Activated T-cell treated with anti-CD3 and anti-CD28 coated beads, Interleukin-2, amount 50 U/mL, for 24 hours (primary cell): ENCODE measurements around the gene IFI27.

Experiments
- DNase-seq: peaks from one replicate; pipeline ENCODE4 v3.0.0-alpha.2; 2020
- H3K27ac Mint-ChIP-seq: 2 replicates; pipeline ENCODE4 v1.8.0; 2020; ENCODE audit warnings: mild to moderate bottlenecking, mixed read lengths
- H3K27me3 Mint-ChIP-seq: 2 replicates; pipeline ENCODE4 v1.8.0; 2020; ENCODE audit warnings: mixed read lengths
- H3K36me3 Mint-ChIP-seq: 2 replicates; pipeline ENCODE4 v1.8.0; 2020; ENCODE audit warnings: low read depth, mixed read lengths
- H3K4me1 Mint-ChIP-seq: 2 replicates; pipeline ENCODE4 v1.8.0; 2020; ENCODE audit warnings: low read depth, mixed read lengths
- H3K4me3 Mint-ChIP-seq: 2 replicates; pipeline ENCODE4 v1.8.0; 2020; ENCODE audit warnings: mild to moderate bottlenecking, moderate library complexity, mixed read lengths
- H3K9me3 Mint-ChIP-seq: 2 replicates; pipeline ENCODE4 v1.8.0; 2020; ENCODE audit warnings: mixed read lengths

IFI27 gene

GRCh38 chr14:94089479-94089878 is 21.1 kb upstream of the IFI27 start:
- H3K27ac Mint-ChIP-seq = no peak overlapping the region
- DNase-seq = no peak
- no peaks in the 10 kb centered on the region for H3K36me3 Mint-ChIP-seq

GRCh38 chr14:94093418-94093817 is 17.1 kb upstream of the IFI27 start:
- Mint-ChIP-seq H3K4me3 (no peak overlapping the region), H3K9me3 (no peaks in the 10 kb centered on the region)
- no peak for DNase-seq

More at GRCh38 chr14:94089479-94089878, 21.1 kb upstream of the IFI27 start:
- no peaks in the 10 kb centered on the region for H3K9me3 Mint-ChIP-seq
- H3K27me3 Mint-ChIP-seq = no peaks in the 10 kb centered on the region
- H3K4me1 Mint-ChIP-seq = no peaks in the 10 kb centered on the region
- no peak overlapping the region for H3K4me3 Mint-ChIP-seq

GRCh38 chr14:94097091-94097490 is 13.4 kb upstream of the IFI27 start:
- DNase-seq = no peak
- Mint-ChIP-seq H3K9me3 (no peaks in the 10 kb centered on the region), H3K27ac (no peak overlapping the region), H3K4me1 (no peaks in the 10 kb centered on the region), H3K27me3 (no peaks in the 10 kb centered on the region), H3K4me3 (no peak overlapping the region), H3K36me3 (peaks cover 8% of the 10 kb centered on the region)

More at GRCh38 chr14:94093418-94093817, 17.1 kb upstream of the IFI27 start:
- no peak overlapping the region for H3K27ac Mint-ChIP-seq
- no peaks in the 10 kb centered on the region for H3K27me3 Mint-ChIP-seq
- no peaks in the 10 kb centered on the region for H3K4me1 Mint-ChIP-seq
- peaks cover 8% of the 10 kb centered on the region for H3K36me3 Mint-ChIP-seq

- Mint-ChIP-seq H3K36me3 (peaks cover 8% of the 10 kb centered on the region), H3K27ac (no peak overlapping the region), H3K4me1 (no peaks in the 10 kb centered on the region), H3K9me3 (no peaks in the 10 kb centered on the region), H3K4me3 (no peak overlapping the region), H3K27me3 (no peaks in the 10 kb centered on the region)
- no peak for DNase-seq
Observed at GRCh38 chr14:94098326-94098992, 12.1 kb upstream of the IFI27 start.

- no peak for DNase-seq
- Mint-ChIP-seq H3K9me3 (no peaks in the 10 kb centered on the region), H3K27ac (no peak overlapping the region), H3K4me1 (no peaks in the 10 kb centered on the region), H3K27me3 (no peaks in the 10 kb centered on the region), H3K4me3 (no peak overlapping the region), H3K36me3 (peaks cover 8% of the 10 kb centered on the region)
Observed at GRCh38 chr14:94099006-94099405, 11.5 kb upstream of the IFI27 start.

- no peak for DNase-seq
- H3K36me3 Mint-ChIP-seq = peaks cover 8% of the 10 kb centered on the region
- H3K4me1 Mint-ChIP-seq = no peaks in the 10 kb centered on the region
- no peak overlapping the region for H3K27ac Mint-ChIP-seq
- no peaks in the 10 kb centered on the region for H3K9me3 Mint-ChIP-seq
- no peaks in the 10 kb centered on the region for H3K27me3 Mint-ChIP-seq
- H3K4me3 Mint-ChIP-seq = no peak overlapping the region
Observed at GRCh38 chr14:94100847-94101246, 9.7 kb upstream of the IFI27 start.

GRCh38 chr14:94101748-94102147 is 8.8 kb upstream of the IFI27 start:
- DNase-seq = no peak
- Mint-ChIP-seq H3K27me3 (no peaks in the 10 kb centered on the region), H3K4me1 (no peaks in the 10 kb centered on the region), H3K4me3 (no peak overlapping the region), H3K9me3 (no peaks in the 10 kb centered on the region), H3K27ac (no peak overlapping the region), H3K36me3 (peaks cover 8% of the 10 kb centered on the region)

GRCh38 chr14:94102768-94103482 is 7.6 kb upstream of the IFI27 start:
- H3K4me3 Mint-ChIP-seq = no peak overlapping the region
- H3K9me3 Mint-ChIP-seq = no peaks in the 10 kb centered on the region
- H3K36me3 Mint-ChIP-seq = no peaks in the 10 kb centered on the region
- H3K4me1 Mint-ChIP-seq = no peaks in the 10 kb centered on the region
- no peak for DNase-seq
- H3K27ac Mint-ChIP-seq = no peak overlapping the region
- no peaks in the 10 kb centered on the region for H3K27me3 Mint-ChIP-seq

GRCh38 chr14:94103554-94104150 is 6.9 kb upstream of the IFI27 start:
- Mint-ChIP-seq H3K4me3 (no peak overlapping the region), H3K36me3 (no peaks in the 10 kb centered on the region), H3K27ac (no peak overlapping the region), H3K9me3 (no peaks in the 10 kb centered on the region), H3K27me3 (no peaks in the 10 kb centered on the region), H3K4me1 (no peaks in the 10 kb centered on the region)
- DNase-seq = no peak

GRCh38 chr14:94104731-94105130 is 5.8 kb upstream of the IFI27 start:
- Mint-ChIP-seq H3K9me3 (no peaks in the 10 kb centered on the region), H3K4me3 (no peak overlapping the region), H3K4me1 (no peaks in the 10 kb centered on the region), H3K27me3 (no peaks in the 10 kb centered on the region), H3K36me3 (no peaks in the 10 kb centered on the region), H3K27ac (no peak overlapping the region)
- no peak for DNase-seq

GRCh38 chr14:94109915-94110250 is 653 bp upstream of the IFI27 start:
- Mint-ChIP-seq H3K27ac (no peak overlapping the region), H3K4me3 (no peak overlapping the region)
- no peak for DNase-seq

GRCh38 chr14:94111276-94112095 is 950 bp downstream of the IFI27 start:
- no peaks in the 10 kb centered on the region for H3K9me3 Mint-ChIP-seq
- H3K4me1 Mint-ChIP-seq = no peaks in the 10 kb centered on the region
- no peak overlapping the region for H3K4me3 Mint-ChIP-seq
- H3K36me3 Mint-ChIP-seq = no peaks in the 10 kb centered on the region
- no peak overlapping the region for H3K27ac Mint-ChIP-seq
- no peak for DNase-seq
- H3K27me3 Mint-ChIP-seq = peaks cover 10% of the 10 kb centered on the region

More at GRCh38 chr14:94109915-94110250, 653 bp upstream of the IFI27 start:
- no peaks in the 10 kb centered on the region for H3K27me3 Mint-ChIP-seq
- no peaks in the 10 kb centered on the region for H3K4me1 Mint-ChIP-seq
- no peaks in the 10 kb centered on the region for H3K36me3 Mint-ChIP-seq
- no peaks in the 10 kb centered on the region for H3K9me3 Mint-ChIP-seq

- Mint-ChIP-seq H3K4me1 (no peaks in the 10 kb centered on the region), H3K4me3 (no peak overlapping the region), H3K27me3 (peaks cover 18% of the 10 kb centered on the region), H3K9me3 (no peaks in the 10 kb centered on the region), H3K36me3 (no peaks in the 10 kb centered on the region), H3K27ac (no peak overlapping the region)
- DNase-seq = no peak
Observed at GRCh38 chr14:94112513-94113063, 2.1 kb downstream of the IFI27 start.

GRCh38 chr14:94113073-94113472 is 2.5 kb downstream of the IFI27 start:
- no peak overlapping the region for H3K4me3 Mint-ChIP-seq
- H3K9me3 Mint-ChIP-seq = no peaks in the 10 kb centered on the region
- H3K36me3 Mint-ChIP-seq = no peaks in the 10 kb centered on the region
- H3K27me3 Mint-ChIP-seq = peaks cover 18% of the 10 kb centered on the region
- DNase-seq = no peak
- H3K27ac Mint-ChIP-seq = no peak overlapping the region
- H3K4me1 Mint-ChIP-seq = no peaks in the 10 kb centered on the region
